ENCODE measurements around the gene PMVK.

The PMVK gene

GRCh38 chr1:154877370-154877974 is 59.0 kb downstream of the PMVK start:
- no peak for DNase-seq

GRCh38 chr1:154876842-154877369 is 59.6 kb downstream of the PMVK start:
- DNase-seq: no peak

Data from NCI-H1436 (cell line).